H1 (cell line): Measurements from ENCODE around the gene SCAF1. TPM values are rescaled to one million over a fixed set of nuclear protein-coding genes. Genes with fewer than 3 reads are reported as not detected.
A peak's percentile ranks its signal among the peaks of the same experiment; 100 is the strongest.

ENCODE experiments used
- CTCF ChIA-PET: fragments of 300-600 bp; sonication (Branson Sonifier 250); formaldehyde crosslinking; loops from one replicate; lab custom pipeline; 2021; ENCODE audit not compliant: partially characterized antibody; lab: Charles Lee
- POLR2A ChIA-PET: fragments of 300-600 bp; sonication (Branson Sonifier 250); formaldehyde crosslinking; loops from one replicate; lab custom pipeline; 2021; ENCODE audit warnings: inconsistent platforms; ENCODE audit not compliant: partially characterized antibody; lab: Charles Lee
- DNase-seq, 2 experiments: peaks; one replicate each; pipeline versions ENCODE4 v3.0.0 to v3.0.0-alpha.2; 2010 to 2022; ENCODE audit warnings: low spot score in 2 of 2, low read depth in 1 of 2, mixed read lengths in 1 of 2
- FAIRE-seq: peaks from 2 replicates; lab custom pipeline; 2011; peaks lifted over from hg19 to GRCh38; lab: Jason Lieb, UNC
- H2AFZ ChIP-seq: 2 replicates; pipeline ENCODE4 v1.8.1; 2012; ENCODE audit warnings: low read length, inconsistent platforms
- H2AK5ac ChIP-seq: 2 replicates; pipeline ENCODE4 v1.6.1; 2013; ENCODE audit warnings: low read depth, low read length
- H2BK120ac ChIP-seq: replicated peaks from 2 replicates; pipeline ENCODE3; 2013; ENCODE audit warnings: low read depth, low read length, inconsistent platforms
- H2BK12ac ChIP-seq: 2 replicates; pipeline ENCODE4 v1.6.1; 2013; ENCODE audit warnings: low read depth, low read length
- H2BK15ac ChIP-seq: 2 replicates; pipeline ENCODE4 v1.6.1; 2013; ENCODE audit warnings: low read length
- H2BK20ac ChIP-seq: 2 replicates; pipeline ENCODE4 v1.6.1; 2013; ENCODE audit warnings: low read length
- H2BK5ac ChIP-seq: 2 replicates; pipeline ENCODE4 v1.6.1; 2013; ENCODE audit warnings: low read depth, low read length
- H3K14ac ChIP-seq: 2 replicates; pipeline ENCODE4 v1.6.1; 2013; ENCODE audit warnings: inconsistent platforms; ENCODE audit not compliant: insufficient read length
- H3K18ac ChIP-seq: 2 replicates; pipeline ENCODE4 v1.6.1; 2013; ENCODE audit warnings: low read length; ENCODE audit errors: extremely low read depth
- H3K23ac ChIP-seq: 2 replicates; pipeline ENCODE4 v1.6.1; 2013; ENCODE audit warnings: inconsistent platforms; ENCODE audit not compliant: insufficient read length
- H3K23me2 ChIP-seq: 2 replicates; pipeline ENCODE4 v1.6.1; 2013; ENCODE audit warnings: low read depth, low read length
- H3K27ac ChIP-seq: 2 replicates; pipeline ENCODE4 v1.6.1; 2011; ENCODE audit warnings: low read depth, low read length, inconsistent platforms
- H3K27me3 ChIP-seq, 4 experiments: replicated peaks in 1 of 4; 1 replicate in 1 of 4; 2 replicates in 3 of 4; pipeline versions ENCODE4 v1.6.1 to v1.8.1; 2011 to 2013; ENCODE audit warnings: low read length in 3 of 4, mild to moderate bottlenecking in 3 of 4, inconsistent platforms in 2 of 4, mixed read lengths in 2 of 4, moderate library complexity in 1 of 4; ENCODE audit not compliant: control insufficient read depth in 3 of 4, insufficient read depth in 3 of 4; ENCODE audit errors: extremely low read depth in 1 of 4
- H3K36me3 ChIP-seq, 4 experiments: 2 replicates each; pipeline versions ENCODE4 v1.6.1 to v1.8.1; 2011 to 2013; ENCODE audit warnings: mild to moderate bottlenecking in 4 of 4, low read length in 3 of 4, moderate library complexity in 2 of 4, control low read depth in 1 of 4, inconsistent platforms in 1 of 4; ENCODE audit not compliant: insufficient read depth in 4 of 4, control insufficient read depth in 2 of 4
- H3K4ac ChIP-seq: replicated peaks from 2 replicates; pipeline ENCODE3; 2013; ENCODE audit warnings: low read length, low read depth, mixed read lengths, inconsistent platforms; ENCODE audit not compliant: insufficient read length
- H3K4me1 ChIP-seq, 4 experiments: replicated peaks in 1 of 4; 1 replicate in 1 of 4; 2 replicates in 3 of 4; pipeline versions ENCODE4 v1.6.1 to v1.8.1; 2011 to 2013; ENCODE audit warnings: low read length in 3 of 4, inconsistent platforms in 2 of 4, mixed read lengths in 1 of 4; ENCODE audit not compliant: insufficient read depth in 4 of 4, control insufficient read depth in 3 of 4
- H3K4me2 ChIP-seq, 2 experiments: 2 replicates each; pipeline versions ENCODE4 v1.6.1 to v1.8.1; 2011 to 2013; ENCODE audit warnings: low read depth in 2 of 2, low read length in 2 of 2, control low read depth in 1 of 2, inconsistent platforms in 1 of 2, mild to moderate bottlenecking in 1 of 2; ENCODE audit not compliant: insufficient read depth in 1 of 2
- H3K4me3 ChIP-seq, 4 experiments: fragments of 200-600, 300-600 bp in 1 of 4; sonication (generic), shearing (Covaris generic), sonication (Bioruptor Twin) in 1 of 4; 2 replicates each; pipeline versions ENCODE4 v1.5.1 to v1.8.1; 2011 to 2016; ENCODE audit warnings: low read length in 4 of 4, low read depth in 3 of 4, control low read depth in 2 of 4, inconsistent platforms in 2 of 4, mild to moderate bottlenecking in 2 of 4, mixed read lengths in 1 of 4, moderate library complexity in 1 of 4; ENCODE audit not compliant: insufficient read depth in 2 of 4; ENCODE audit errors: extremely low read depth in 1 of 4
- H3K56ac ChIP-seq: replicated peaks from 2 replicates; pipeline ENCODE3; 2013; ENCODE audit warnings: low read depth, mild to moderate bottlenecking, mixed read lengths, low read length, inconsistent platforms; ENCODE audit not compliant: insufficient read length
- H3K79me1 ChIP-seq: 2 replicates; pipeline ENCODE4 v1.6.1; 2013; ENCODE audit warnings: low read depth, low read length, control low read depth
- H3K79me2 ChIP-seq, 2 experiments: 2 replicates each; pipeline versions ENCODE4 v1.6.1 to v1.8.1; 2012 to 2013; ENCODE audit warnings: low read length in 2 of 2, mild to moderate bottlenecking in 2 of 2, inconsistent platforms in 1 of 2; ENCODE audit not compliant: insufficient read depth in 2 of 2, control insufficient read depth in 1 of 2
- H3K9ac ChIP-seq, 4 experiments: replicated peaks in 1 of 4; 1 replicate in 1 of 4; 2 replicates in 3 of 4; pipeline versions ENCODE4 v1.6.1 to v1.8.1; 2011 to 2013; ENCODE audit warnings: low read depth in 3 of 4, low read length in 3 of 4, control low read depth in 2 of 4, mild to moderate bottlenecking in 2 of 4, moderate library complexity in 2 of 4, inconsistent platforms in 1 of 4; ENCODE audit errors: extremely low read depth in 1 of 4
- H3K9me3 ChIP-seq, 2 experiments: 2 replicates each; pipeline versions ENCODE4 v1.6.1 to v1.8.1; 2012 to 2013; ENCODE audit warnings: mild to moderate bottlenecking in 2 of 2, moderate library complexity in 2 of 2, control low read depth in 1 of 2, inconsistent platforms in 1 of 2, low read depth in 1 of 2, low read length in 1 of 2, mixed read lengths in 1 of 2; ENCODE audit not compliant: insufficient read depth in 2 of 2
- H4K20me1 ChIP-seq, 2 experiments: replicated peaks in 1 of 2; 2 replicates each; pipeline versions ENCODE3 to v1.8.1; 2011 to 2013; ENCODE audit warnings: inconsistent platforms in 2 of 2, low read length in 2 of 2, mild to moderate bottlenecking in 1 of 2; ENCODE audit not compliant: insufficient read depth in 2 of 2, control insufficient read depth in 1 of 2
- H4K5ac ChIP-seq: 2 replicates; pipeline ENCODE4 v1.6.1; 2013; ENCODE audit warnings: low read length, low read depth, mixed read lengths, inconsistent platforms; ENCODE audit not compliant: insufficient read length
- H4K8ac ChIP-seq: 2 replicates; pipeline ENCODE4 v1.8.0; 2013; ENCODE audit warnings: mild to moderate bottlenecking, moderate library complexity, low read length, inconsistent platforms; ENCODE audit not compliant: insufficient read depth; ENCODE audit errors: extremely low read depth
- H4K91ac ChIP-seq: replicated peaks from 2 replicates; pipeline ENCODE3; 2013; ENCODE audit warnings: low read length, mixed read lengths, inconsistent platforms; ENCODE audit not compliant: insufficient read length
- EGR1 ChIP-seq: IDR thresholded peaks from 2 replicates; pipeline ENCODE4 v1.6.1; 2011; ENCODE audit warnings: low read depth, low read length, borderline replicate concordance
- POLR2A ChIP-seq, 2 experiments: IDR thresholded peaks; 1 replicate in 1 of 2; 2 replicates in 1 of 2; pipeline ENCODE4 v1.6.1; 2011; ENCODE audit warnings: low read depth in 2 of 2, low read length in 2 of 2, mild to moderate bottlenecking in 2 of 2; ENCODE audit errors: control extremely low read depth in 1 of 2
- SAP30 ChIP-seq: fragments of 300-600 bp; sonication (generic); IDR thresholded peaks from 2 replicates; pipeline ENCODE4 v1.7.1; 2012; ENCODE audit warnings: low read length, moderate library complexity, mild to moderate bottlenecking, inconsistent platforms; ENCODE audit not compliant: insufficient read depth, insufficient replicate concordance
- WGBS, 2 experiments: shearing (Covaris generic) in 1 of 2; methylation state at CpG; one replicate each; pipeline versions ENCODE4 v1.1.6 to v1.1.7; 2013 to 2015; ENCODE audit warnings: low lambda C conversion rate in 2 of 2, mixed read lengths in 2 of 2, inconsistent platforms in 1 of 2, low coverage in 1 of 2, missing lambda C conversion rate in 1 of 2; ENCODE audit not compliant: insufficient replicate concordance in 2 of 2, insufficient coverage in 1 of 2, insufficient read length in 1 of 2; ENCODE audit errors: extremely low coverage in 1 of 2, missing lambda C conversion rate in 1 of 2; 5-methylcytosine and 5-hydroxymethylcytosine counted together
- polyA plus RNA-seq, 7 experiments: library from polyadenylated mRNA; depleted of rRNA in 3 of 7; stranded (reverse) in 5 of 7; unstranded in 2 of 7; fragments of >200 nt in 5 of 7; fragments of 200-250 nt in 2 of 7; gene quantifications; 1 replicate in 5 of 7; 2 replicates in 1 of 7; 4 replicates in 1 of 7; pipeline versions ENCODE4 v1.2.1 to v1.2.3, GENCODE V29; 2011 to 2013; ENCODE audit warnings: missing spikeins in 2 of 7, mixed read lengths in 2 of 7
- total RNA-seq: library from RNA; stranded (reverse); fragmentation: NEBNext Ultra II Directional; extraction: Animal tissue kit (Norgen Biotek cat#: 25700); gene quantifications from 2 replicates; pipeline ENCODE4 v1.2.1, GENCODE V29; 2021

SCAF1 gene
- total and polyA plus RNA-seq, 2 of the 8 experiments (the other 6 are each of a cell fraction or from before 2014, with no cell fraction given): 9.7 to 81.7 TPM

DNA sequence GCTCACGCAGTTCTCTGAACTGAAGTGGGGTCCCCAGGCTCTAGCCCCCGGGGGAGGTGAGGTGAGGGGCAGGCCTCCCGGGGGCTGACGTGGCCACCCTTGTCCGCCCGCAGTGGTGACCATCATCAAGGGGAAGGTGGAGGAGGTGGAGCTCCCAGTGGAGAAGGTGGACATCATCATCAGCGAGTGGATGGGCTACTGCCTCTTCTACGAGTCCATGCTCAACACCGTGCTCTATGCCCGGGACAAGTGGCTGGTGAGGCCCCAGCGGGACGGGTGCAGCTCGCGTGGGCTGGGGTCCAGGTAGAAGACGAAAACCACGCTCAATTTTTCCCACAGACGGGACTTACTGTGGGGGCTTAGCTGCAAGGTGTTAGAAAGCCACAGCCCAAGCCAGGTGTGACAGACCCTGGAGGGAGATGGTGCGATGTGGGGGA lies 41.8 kb downstream of the SCAF1 start:
- Histone ChIP-seq H2BK5ac (0 out of 2 replicates have a peak overlapping the region, but pooled peaks have one; percentile 12), H3K4ac (no peak overlapping the region), H3K23ac (no peak overlapping the region), H2AFZ (no peak overlapping the region), H3K4me3 (no peak overlapping the region), H4K91ac (no peak overlapping the region), H3K18ac (no peak overlapping the region), H3K79me1 (peaks cover 16% of the 10 kb centered on the region), H2BK15ac (no peak overlapping the region), H3K79me2 (peaks cover 10 to 39% of the 10 kb centered on the region in 2 experiments)
- peak in 1 of 2 experiments; percentile 48; a peak in 1 of 3 replicates for TF ChIP-seq POLR2A (IDR thresholded peaks at IDR 0.05; ENCODE audit: control extremely low read depth in 1 of 2, low read depth in 2 of 2, low read length in 2 of 2)
- no peak for TF ChIP-seq SAP30
- no peak for TF ChIP-seq EGR1
- TF ChIP-seq, all 59 proteins: peak for 1
- Histone ChIP-seq H2BK12ac (no peak overlapping the region), H2AK5ac (no peak overlapping the region), H3K14ac (no peak overlapping the region), H4K5ac (no peak overlapping the region), H3K9me3 (no peaks in the 10 kb centered on the region), H3K27me3 (no peaks in the 10 kb centered on the region), H2BK20ac (no peak overlapping the region), H3K56ac (no peak overlapping the region), H3K23me2 (no peaks in the 10 kb centered on the region; the same call in 1 of the 2 replicates), H3K4me1 (peaks cover 2 to 22% (median 14%) of the 10 kb centered on the region in 4 experiments), H3K36me3 (peaks cover 26 to 59% (median 42%) of the 10 kb centered on the region in 4 experiments), H4K20me1 (peaks cover 30 to 54% of the 10 kb centered on the region in 2 experiments), H3K27ac (no peak overlapping the region), H4K8ac (no peak overlapping the region; the same call in 1 of the 2 replicates), H3K4me2 (no peak overlapping the region), H3K9ac (no peak overlapping the region), H2BK120ac (no peak overlapping the region)
- POLR2A ChIA-PET: interaction anchor here (0.8 to 12.2 kb wide), 17 partner anchors 5 to 167 kb away, joined by 3 to 168 read pairs (median 4); partner anchors contain the start of genes NOSIP, PRMT1, PRRG2 and PTOV1
- no peak for FAIRE-seq
- CTCF ChIA-PET: interaction anchor here (0.6 to 2.8 kb wide), 21 partner anchors 11 to 225 kb away, joined by 3 to 13 read pairs (median 3); no protein-coding TSS in a partner anchor
- WGBS, 2 experiments: 98% methylated on average over 18 of the region's 18 CpGs; no CpG with 5 or more reads in 1 of the 2 experiments
- no peak for DNase-seq
